Measurements from ENCODE around the gene HSPB1.

- TF ChIP-seq EZH2phosphoT487 (IDR thresholded peaks at IDR 0.05; ENCODE audit: low read depth) (no peak), CTCF (IDR thresholded peaks at IDR 0.05; ENCODE audit: low read depth, low read length) (no peak)
These were observed 9.0 kb upstream of the HSPB1 start for GRCh38 chr7:76293407-76293901.
